ENCODE data around the gene NFIA. TPM values are rescaled to one million over a fixed set of nuclear protein-coding genes. Genes with fewer than 3 reads are reported as not detected.

Gene NFIA
- total RNA-seq, 2 donors from 2014 or later = 61.4 to 86.3 TPM

DNA sequence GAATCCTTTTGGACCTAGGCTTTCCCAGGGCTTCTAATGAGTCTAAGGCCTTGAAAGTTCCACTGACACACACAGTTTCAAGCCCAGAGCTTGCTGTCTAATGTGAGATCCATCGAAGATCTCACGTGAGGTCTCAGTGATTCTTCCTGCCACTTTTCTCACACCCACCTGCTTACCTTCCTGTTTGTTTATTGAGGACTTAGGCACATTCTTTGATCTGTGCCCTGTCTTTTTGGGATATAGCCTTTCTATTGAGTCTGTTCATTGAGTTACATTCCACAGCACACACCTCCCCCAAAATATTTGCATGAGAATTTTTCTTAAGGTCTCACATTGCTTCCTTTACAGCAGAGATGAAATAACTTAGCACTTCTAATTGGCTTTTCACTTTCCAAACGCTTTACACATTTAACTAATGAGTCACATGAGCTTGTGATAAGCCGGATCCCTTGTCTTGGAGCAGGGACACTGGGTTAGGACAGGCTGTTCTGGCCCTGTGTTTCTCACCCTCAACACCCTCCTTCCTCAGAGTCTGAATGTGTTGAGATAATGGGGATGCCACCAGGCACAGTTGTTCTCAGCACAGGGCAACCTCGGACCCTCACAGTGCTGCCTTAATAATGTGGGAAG, 354.2 kb downstream of the NFIA start:
- no peaks in the 10 kb centered on the region for H3K36me3 ChIP-seq
- TF ChIP-seq POLR2AphosphoS5 (IDR thresholded peaks at IDR 0.05) (no peak), POLR2A (IDR thresholded peaks at IDR 0.05) (no peak)
- TF ChIP-seq, protein P1, sequence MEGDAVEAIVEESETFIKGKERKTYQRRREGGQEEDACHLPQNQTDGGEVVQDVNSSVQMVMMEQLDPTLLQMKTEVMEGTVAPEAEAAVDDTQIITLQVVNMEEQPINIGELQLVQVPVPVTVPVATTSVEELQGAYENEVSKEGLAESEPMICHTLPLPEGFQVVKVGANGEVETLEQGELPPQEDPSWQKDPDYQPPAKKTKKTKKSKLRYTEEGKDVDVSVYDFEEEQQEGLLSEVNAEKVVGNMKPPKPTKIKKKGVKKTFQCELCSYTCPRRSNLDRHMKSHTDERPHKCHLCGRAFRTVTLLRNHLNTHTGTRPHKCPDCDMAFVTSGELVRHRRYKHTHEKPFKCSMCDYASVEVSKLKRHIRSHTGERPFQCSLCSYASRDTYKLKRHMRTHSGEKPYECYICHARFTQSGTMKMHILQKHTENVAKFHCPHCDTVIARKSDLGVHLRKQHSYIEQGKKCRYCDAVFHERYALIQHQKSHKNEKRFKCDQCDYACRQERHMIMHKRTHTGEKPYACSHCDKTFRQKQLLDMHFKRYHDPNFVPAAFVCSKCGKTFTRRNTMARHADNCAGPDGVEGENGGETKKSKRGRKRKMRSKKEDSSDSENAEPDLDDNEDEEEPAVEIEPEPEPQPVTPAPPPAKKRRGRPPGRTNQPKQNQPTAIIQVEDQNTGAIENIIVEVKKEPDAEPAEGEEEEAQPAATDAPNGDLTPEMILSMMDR (IDR thresholded peaks at IDR 0.05) = no peak
- WGBS = 63% methylated on average over 5 of the region's 5 CpGs
- no peaks in the 10 kb centered on the region for H3K9me3 ChIP-seq
- H3K4me3 ChIP-seq = no peak overlapping the region
- H3K27ac ChIP-seq = no peak overlapping the region
- intact Hi-C loops (cut with DNase I) = no loop called here
- no peaks in the 10 kb centered on the region for H3K27me3 ChIP-seq (replicated peaks; ENCODE audit: insufficient read depth)
- DNase-seq (ENCODE audit: low spot score) = no peak
- H3K4me1 ChIP-seq (replicated peaks) = no peaks in the 10 kb centered on the region

DNA sequence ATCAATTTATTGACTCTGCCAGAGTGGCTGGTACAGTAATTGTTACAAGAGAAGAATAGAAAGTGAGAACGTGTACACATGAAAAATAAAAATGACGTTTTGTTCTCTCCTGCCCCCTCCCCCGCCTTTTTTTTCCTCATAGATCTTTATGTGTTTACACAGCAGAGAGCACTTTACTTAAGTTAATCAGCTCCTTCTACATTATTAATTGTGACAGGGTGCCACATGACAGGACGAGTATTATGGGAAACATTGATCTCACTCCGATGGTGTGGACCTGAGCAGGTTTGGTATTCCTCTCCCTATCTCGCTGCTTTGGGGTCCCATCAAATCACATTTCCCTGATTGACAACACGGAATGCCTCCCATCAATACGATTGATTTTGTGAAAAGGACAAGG, 356.9 kb downstream of the NFIA start:
- no peaks in the 10 kb centered on the region for H3K27me3 ChIP-seq (replicated peaks; ENCODE audit: insufficient read depth)
- TF ChIP-seq, protein P1 (IDR thresholded peaks at IDR 0.05) = no peak
- TF ChIP-seq POLR2A (IDR thresholded peaks at IDR 0.05) = no peak
- no peak for TF ChIP-seq POLR2AphosphoS5 (IDR thresholded peaks at IDR 0.05)
- no peaks in the 10 kb centered on the region for H3K36me3 ChIP-seq
- 55% methylated on average over 8 of the region's 8 CpGs for WGBS
- H3K9me3 ChIP-seq = no peaks in the 10 kb centered on the region
- intact Hi-C loops (cut with DNase I) = no loop called here
- H3K4me3 ChIP-seq = no peak overlapping the region
- H3K4me1 ChIP-seq (replicated peaks) = no peaks in the 10 kb centered on the region
- no peak overlapping the region for H3K27ac ChIP-seq
- DNase-seq (ENCODE audit: low spot score) = no peak

DNA sequence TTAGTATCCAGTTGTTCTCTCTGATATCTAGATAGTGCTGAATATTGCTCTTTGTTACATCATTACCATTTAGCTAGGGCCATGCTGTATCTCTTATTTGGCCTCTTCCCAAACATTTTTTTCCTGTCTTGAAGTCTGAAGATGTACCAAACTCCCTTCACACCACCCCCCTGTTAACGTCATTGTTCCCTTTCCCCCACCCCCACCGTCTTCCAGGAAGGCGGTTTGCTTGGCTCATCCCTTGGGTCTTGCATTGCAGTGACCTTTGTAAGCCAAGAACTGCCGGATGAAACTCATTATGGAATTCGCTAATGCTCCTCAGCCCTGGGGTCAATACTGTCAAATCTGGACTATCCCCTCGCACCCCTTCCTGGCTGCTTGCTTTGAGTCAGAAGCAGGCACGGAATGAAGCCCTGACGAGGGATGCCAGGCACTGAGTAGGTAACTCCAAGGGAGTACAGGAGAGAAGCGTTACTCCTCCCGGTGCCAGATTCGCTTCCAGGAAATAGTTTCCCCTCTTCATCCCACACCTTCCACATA, 359.4 kb downstream of the NFIA start:
- 66% methylated on average over 11 of the region's 11 CpGs for WGBS
- Histone ChIP-seq H3K4me3 (no peak overlapping the region), H3K9me3 (no peaks in the 10 kb centered on the region), H3K27ac (no peak overlapping the region), H3K36me3 (no peaks in the 10 kb centered on the region), H3K27me3 (replicated peaks; ENCODE audit: insufficient read depth) (no peaks in the 10 kb centered on the region), H3K4me1 (replicated peaks) (no peaks in the 10 kb centered on the region)
- DNase-seq (ENCODE audit: low spot score) = no peak
- intact Hi-C loops (cut with DNase I) = no loop called here
- TF ChIP-seq POLR2A (IDR thresholded peaks at IDR 0.05) = no peak
- TF ChIP-seq POLR2AphosphoS5 (IDR thresholded peaks at IDR 0.05) = no peak
- TF ChIP-seq, protein P1 (IDR thresholded peaks at IDR 0.05) = no peak

DNA sequence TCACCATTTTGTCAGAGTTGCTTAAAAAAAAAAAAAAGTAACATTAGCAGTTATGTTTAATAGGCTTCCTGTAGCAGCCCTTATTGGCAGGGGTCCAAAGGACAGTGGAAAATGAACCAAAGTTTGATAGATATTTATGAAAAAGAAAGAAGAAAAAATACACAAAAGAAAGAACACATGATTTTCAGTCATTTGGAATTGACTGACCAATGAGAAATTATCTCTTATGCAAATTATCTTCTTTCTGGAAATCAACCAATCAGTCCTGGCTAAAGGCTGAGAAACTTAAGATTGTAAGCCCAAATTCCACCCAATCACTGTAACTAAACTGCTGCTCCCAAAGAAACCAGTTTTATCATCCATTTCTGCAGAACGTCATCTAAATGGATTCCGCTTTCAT, 360.2 kb downstream of the NFIA start:
- WGBS = 86% methylated on average over 2 of the region's 2 CpGs
- intact Hi-C loops (cut with DNase I) = no loop called here

More for the DNA sequence above, 360.2 kb downstream of the NFIA start:
- Histone ChIP-seq H3K4me3 (no peak overlapping the region), H3K27me3 (replicated peaks; ENCODE audit: insufficient read depth) (no peaks in the 10 kb centered on the region), H3K9me3 (no peaks in the 10 kb centered on the region), H3K4me1 (replicated peaks) (no peaks in the 10 kb centered on the region), H3K36me3 (no peaks in the 10 kb centered on the region), H3K27ac (no peak overlapping the region)
- TF ChIP-seq POLR2AphosphoS5 (IDR thresholded peaks at IDR 0.05) (no peak), POLR2A (IDR thresholded peaks at IDR 0.05) (no peak)
- TF ChIP-seq, protein P1 (IDR thresholded peaks at IDR 0.05) = no peak
- DNase-seq (ENCODE audit: low spot score) = no peak

All from prostate gland (tissue), 2 donors.